OCI-LY7 (cell line): ENCODE data around the gene PRSS33.

Experiments
- EZH2phosphoT487 ChIP-seq: fragments of 200-600 bp; sonication (generic); IDR thresholded peaks from 2 replicates; pipeline ENCODE4 v1.6.1; 2018; ENCODE audit warnings: low read depth, borderline replicate concordance, mild to moderate bottlenecking, mixed run types, antibody characterized with exemption, low read length, moderate library complexity, mixed read lengths
- TF ChIP-seq, protein P1 (sequence below): fragments of 200-600 bp; sonication (generic); conservative IDR thresholded peaks from 2 replicates; pipeline ENCODE4 v1.5.1; 2014; ENCODE audit warnings: mild to moderate bottlenecking, antibody characterized with exemption, low read length, moderate library complexity, mixed read lengths

DNA sequence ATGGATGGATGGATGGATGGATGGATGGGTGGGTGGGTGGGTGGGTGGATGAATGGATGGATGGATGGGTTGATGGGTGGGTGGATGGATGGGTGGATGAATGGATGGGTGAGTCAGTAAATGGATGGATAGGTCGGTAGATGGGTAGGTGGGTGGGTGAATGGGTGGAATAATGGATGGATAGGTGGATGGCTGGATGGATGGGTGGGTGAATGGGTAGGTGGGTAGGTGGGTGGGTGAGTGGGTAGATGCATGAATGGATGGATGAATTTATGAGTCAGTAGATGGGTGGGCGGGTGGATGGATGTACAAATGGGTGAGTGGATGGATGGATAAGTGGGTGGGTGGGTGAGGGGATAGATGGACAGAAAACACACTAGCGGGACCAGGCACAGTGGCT lies 47.6 kb upstream of the PRSS33 start:
- TF ChIP-seq, protein P1, sequence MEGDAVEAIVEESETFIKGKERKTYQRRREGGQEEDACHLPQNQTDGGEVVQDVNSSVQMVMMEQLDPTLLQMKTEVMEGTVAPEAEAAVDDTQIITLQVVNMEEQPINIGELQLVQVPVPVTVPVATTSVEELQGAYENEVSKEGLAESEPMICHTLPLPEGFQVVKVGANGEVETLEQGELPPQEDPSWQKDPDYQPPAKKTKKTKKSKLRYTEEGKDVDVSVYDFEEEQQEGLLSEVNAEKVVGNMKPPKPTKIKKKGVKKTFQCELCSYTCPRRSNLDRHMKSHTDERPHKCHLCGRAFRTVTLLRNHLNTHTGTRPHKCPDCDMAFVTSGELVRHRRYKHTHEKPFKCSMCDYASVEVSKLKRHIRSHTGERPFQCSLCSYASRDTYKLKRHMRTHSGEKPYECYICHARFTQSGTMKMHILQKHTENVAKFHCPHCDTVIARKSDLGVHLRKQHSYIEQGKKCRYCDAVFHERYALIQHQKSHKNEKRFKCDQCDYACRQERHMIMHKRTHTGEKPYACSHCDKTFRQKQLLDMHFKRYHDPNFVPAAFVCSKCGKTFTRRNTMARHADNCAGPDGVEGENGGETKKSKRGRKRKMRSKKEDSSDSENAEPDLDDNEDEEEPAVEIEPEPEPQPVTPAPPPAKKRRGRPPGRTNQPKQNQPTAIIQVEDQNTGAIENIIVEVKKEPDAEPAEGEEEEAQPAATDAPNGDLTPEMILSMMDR = no peak
- TF ChIP-seq EZH2phosphoT487 = no peak
